Activated CD8-positive, alpha-beta memory T cell treated with anti-CD3 and anti-CD28 coated beads, Interleukin-2, amount 50 U/mL, for 24 hours (primary cell): Measurements from ENCODE around the gene PAWR.
"Not testable (repeated sequence)": the region's sequence is repeated elsewhere in the genome, so short reads cannot be mapped to it uniquely, and the experiment has no call there.

ENCODE experiments used
- DNase-seq: peaks from one replicate; pipeline ENCODE4 v3.0.0-alpha.2; 2020; ENCODE audit errors: extremely low read depth

PAWR gene

GRCh38 chr12:79548610-79548924, 142.2 kb downstream of the PAWR start:
- no peak for DNase-seq

GRCh38 chr12:79547735-79548609, 142.8 kb downstream of the PAWR start:
- no peak for DNase-seq

GRCh38 chr12:79547044-79547734, 143.6 kb downstream of the PAWR start:
- DNase-seq, result no peak

GRCh38 chr12:79546466-79547043, 144.2 kb downstream of the PAWR start:
- no peak for DNase-seq

- not testable (repeated sequence) for DNase-seq
Measured at GRCh38 chr12:79544439-79544838, 146.3 kb downstream of the PAWR start.

- DNase-seq, result no peak
Measured at GRCh38 chr12:79537675-79538074, 153.1 kb downstream of the PAWR start.

- no peak for DNase-seq
Measured at GRCh38 chr12:79535751-79536150, 155.0 kb downstream of the PAWR start.
